ENCODE results near the gene SLC34A1. TPM values are rescaled to one million over a fixed set of nuclear protein-coding genes. Genes with fewer than 3 reads are reported as not detected.

SLC34A1 gene
- total RNA-seq, 1 donor from 2014 or later = not detected

GRCh38 chr5:177364159-177364962 lies 19.9 kb upstream of the SLC34A1 start:
- DNase-seq (no peak), ATAC-seq (ENCODE audit: low read depth) (no peak)
- ChIA-PET CTCF (interaction anchor here (1.3 kb wide), 1 partner anchor 25 kb away, joined by 3 read pairs; no protein-coding TSS in a partner anchor), POLR2A (interaction anchor here (0.9 to 1.2 kb wide), 2 partner anchors 8 to 13 kb away, joined by 3 to 4 read pairs; partner anchors contain the start of gene LMAN2)
- Mint-ChIP-seq H3K36me3 (ENCODE audit: low read depth) (peaks cover 37% of the 10 kb centered on the region), H3K9me3 (no peaks in the 10 kb centered on the region), H3K4me1 (peaks cover 67% of the 10 kb centered on the region), H3K27me3 (no peaks in the 10 kb centered on the region), H3K27ac (no peak overlapping the region), H3K4me3 (no peak overlapping the region)
- intact Hi-C loops (cut with micrococcal nuclease) = no loop called here
- no peak for TF ChIP-seq CTCF (IDR thresholded peaks at IDR 0.05)

- Mint-ChIP-seq H3K4me1 (peaks cover 62% of the 10 kb centered on the region), H3K36me3 (ENCODE audit: low read depth) (peaks cover 38% of the 10 kb centered on the region), H3K27me3 (no peaks in the 10 kb centered on the region), H3K4me3 (no peak overlapping the region), H3K27ac (no peak overlapping the region), H3K9me3 (no peaks in the 10 kb centered on the region)
- DNase-seq = no peak
- intact Hi-C loops (cut with micrococcal nuclease) = no loop called here
- CTCF ChIA-PET = interaction anchor here (1.3 kb wide), 1 partner anchor 24 kb away, joined by 3 read pairs; no protein-coding TSS in a partner anchor
- no peak for ATAC-seq (ENCODE audit: low read depth)
- POLR2A ChIA-PET = no interaction called here
- TF ChIP-seq CTCF (IDR thresholded peaks at IDR 0.05) = no peak
These were observed 18.2 kb upstream of the SLC34A1 start for GRCh38 chr5:177365845-177366527.

- intact Hi-C loops (cut with micrococcal nuclease) = no loop called here
- Mint-ChIP-seq H3K27ac (no peak overlapping the region), H3K27me3 (no peaks in the 10 kb centered on the region), H3K4me3 (no peak overlapping the region), H3K9me3 (no peaks in the 10 kb centered on the region), H3K36me3 (ENCODE audit: low read depth) (peaks cover 43% of the 10 kb centered on the region), H3K4me1 (peaks cover 61% of the 10 kb centered on the region)
- CTCF ChIA-PET = no interaction called here
- no peak for TF ChIP-seq CTCF (IDR thresholded peaks at IDR 0.05)
- POLR2A ChIA-PET = no interaction called here
- DNase-seq (no peak), ATAC-seq (ENCODE audit: low read depth) (no peak)
These were observed 17.5 kb upstream of the SLC34A1 start for GRCh38 chr5:177366528-177367322.

GRCh38 chr5:177367323-177367848 lies 16.8 kb upstream of the SLC34A1 start:
- intact Hi-C loops (cut with micrococcal nuclease) = no loop called here
- CTCF ChIA-PET = no interaction called here
- no peak for TF ChIP-seq CTCF (IDR thresholded peaks at IDR 0.05)
- H3K4me1 Mint-ChIP-seq = peaks cover 61% of the 10 kb centered on the region
- POLR2A ChIA-PET = interaction anchor here (0.8 kb wide), 1 partner anchor 16 kb away, joined by 3 read pairs; the partner anchor contains the start of gene LMAN2
- no peaks in the 10 kb centered on the region for H3K9me3 Mint-ChIP-seq
- no peak overlapping the region for H3K27ac Mint-ChIP-seq
- no peak overlapping the region for H3K4me3 Mint-ChIP-seq
- no peak for DNase-seq
- ATAC-seq (ENCODE audit: low read depth) = no peak
- H3K36me3 Mint-ChIP-seq (ENCODE audit: low read depth) = peaks cover 47% of the 10 kb centered on the region
- no peaks in the 10 kb centered on the region for H3K27me3 Mint-ChIP-seq
